HEK293T (cell line): ENCODE data around the gene PMF1.

Experiments
- CTCF ChIA-PET: fragments of 350-600 bp; formaldehyde crosslinking; extraction: SDS; loops from one replicate; lab custom pipeline; 2021; ENCODE audit warnings: antibody characterized with exemption, inconsistent platforms; lab: Yijun Ruan, JAX
- POLR2A ChIA-PET: fragments of 350-600 bp; formaldehyde crosslinking; extraction: SDS; loops from one replicate; lab custom pipeline; 2020; ENCODE audit warnings: antibody characterized with exemption, inconsistent platforms; lab: Yijun Ruan, JAX
- DNase-seq: peaks from one replicate; pipeline ENCODE4 v3.0.0; 2012; ENCODE audit warnings: mixed read lengths; ENCODE audit errors: extremely low spot score
- ARNT ChIP-seq: fragments of 450-650 bp; IDR thresholded peaks from 2 replicates; pipeline ENCODE4 v1.6.1; 2017; ENCODE audit warnings: mild to moderate bottlenecking
- BHLHE40 ChIP-seq: fragments of 450-650 bp; IDR thresholded peaks from 2 replicates; pipeline ENCODE4 v1.6.1; 2016; ENCODE audit warnings: mild to moderate bottlenecking, moderate library complexity, borderline replicate concordance
- ELF4 ChIP-seq: fragments of 450-650 bp; IDR thresholded peaks from 2 replicates; pipeline ENCODE4 v1.6.1; 2017; ENCODE audit warnings: antibody characterized with exemption
- FOXA1 ChIP-seq: fragments of 450-650 bp; IDR thresholded peaks from 2 replicates; pipeline ENCODE4 v1.6.1; 2016; ENCODE audit warnings: mild to moderate bottlenecking
- FOXK2 ChIP-seq: fragments of 450-650 bp; IDR thresholded peaks from 2 replicates; pipeline ENCODE4 v1.6.1; 2016; ENCODE audit warnings: mild to moderate bottlenecking
- FOXM1 ChIP-seq: fragments of 450-650 bp; IDR thresholded peaks from 2 replicates; pipeline ENCODE4 v1.6.1; 2017; ENCODE audit warnings: mild to moderate bottlenecking, borderline replicate concordance
- HDGF ChIP-seq: fragments of 450-650 bp; IDR thresholded peaks from 2 replicates; pipeline ENCODE4 v1.6.1; 2017; ENCODE audit warnings: antibody characterized with exemption, borderline replicate concordance
- L3MBTL2 ChIP-seq: fragments of 450-650 bp; conservative IDR thresholded peaks from 2 replicates; pipeline ENCODE4 v1.6.1; 2016; ENCODE audit warnings: mild to moderate bottlenecking
- LEF1 ChIP-seq: fragments of 450-650 bp; IDR thresholded peaks from 2 replicates; pipeline ENCODE4 v1.6.1; 2017; ENCODE audit warnings: mild to moderate bottlenecking, borderline replicate concordance
- NFRKB ChIP-seq: fragments of 450-650 bp; IDR thresholded peaks from 2 replicates; pipeline ENCODE4 v1.6.1; 2016; ENCODE audit warnings: mild to moderate bottlenecking, moderate library complexity
- SP1 ChIP-seq: fragments of 450-650 bp; IDR thresholded peaks from 2 replicates; pipeline ENCODE4 v1.6.1; 2017
- SUZ12 ChIP-seq: fragments of 450-650 bp; IDR thresholded peaks from 2 replicates; pipeline ENCODE4 v1.6.1; 2016; ENCODE audit warnings: mild to moderate bottlenecking
- TARDBP ChIP-seq: fragments of 450-650 bp; IDR thresholded peaks from 2 replicates; pipeline ENCODE4 v1.6.1; 2016
- ZNF384 ChIP-seq: fragments of 450-650 bp; IDR thresholded peaks from 2 replicates; pipeline ENCODE4 v1.6.1; 2016
- TF ChIP-seq, protein P1 (sequence below): fragments of 450-650 bp; IDR thresholded peaks from 2 replicates; pipeline ENCODE4 v1.6.1; 2016

Gene PMF1

DNA sequence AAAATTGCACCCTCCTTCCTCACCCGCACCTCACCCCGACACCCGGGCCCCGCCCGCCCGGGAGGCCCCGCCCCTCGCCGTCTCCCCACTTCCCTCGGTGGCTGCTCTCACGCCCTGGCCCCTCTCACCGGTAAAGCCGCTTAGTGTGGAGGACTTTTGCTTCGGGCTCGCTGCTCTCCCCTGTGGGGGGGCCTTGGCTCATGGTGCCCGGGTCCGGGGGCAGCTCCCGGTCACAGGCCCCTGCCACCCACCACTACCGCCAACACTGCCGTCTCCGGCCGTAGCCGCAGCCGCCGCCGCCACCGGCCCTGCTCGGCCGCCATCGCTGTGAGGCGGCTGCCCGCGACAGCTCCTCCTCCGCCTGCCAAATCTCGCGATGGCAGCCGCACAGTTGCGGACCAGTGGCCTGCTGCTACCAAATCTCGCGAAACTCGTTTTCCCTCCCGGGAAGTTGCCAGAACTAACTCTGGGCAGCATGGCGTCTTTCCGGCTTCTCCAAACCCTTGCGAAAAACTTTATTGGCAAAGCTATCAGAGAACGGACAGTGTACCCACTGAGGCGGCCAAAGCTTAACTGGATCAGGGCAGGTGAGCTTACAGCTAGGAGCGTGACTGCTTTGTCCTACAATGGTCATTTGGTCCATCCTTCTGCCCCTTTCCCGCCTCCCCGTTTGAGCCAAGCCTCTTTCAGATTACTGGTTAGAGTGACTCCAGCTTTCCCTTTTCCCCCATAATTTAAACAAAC lies 69.8 kb downstream of the PMF1 start, which contains the start of gene SMG5:
Gene SMG5, minus strand, starts transcription at position 347 of the 744 bp plus-strand sequence. Its CDS starts 145 bp downstream, at position 202.
- ChIA-PET CTCF (interaction anchor here (1.4 kb wide), 1 partner anchor 77 kb away, joined by 5 read pairs; no protein-coding TSS in a partner anchor), POLR2A (interaction anchor here (0.6 to 5.7 kb wide), 29 partner anchors 9 to 219 kb away, joined by 3 to 71 read pairs (median 4); partner anchors contain the start of genes CCT3, GLMP, PMF1 and SLC25A44)
- peak; percentile 100 for DNase-seq
- TF ChIP-seq NFRKB = peak; percentile 93
- no peak for TF ChIP-seq HDGF
- TF ChIP-seq ZNF384 = peak; percentile 64; the same call in 1 of the 2 replicates
- peak; percentile 83; the same call in 1 of the 2 replicates for TF ChIP-seq SP1
- 0 out of 2 replicates have a peak, but pooled peaks have one; percentile 35 for TF ChIP-seq L3MBTL2
- TF ChIP-seq ELF4 = peak; percentile 82
- TF ChIP-seq, protein P1, sequence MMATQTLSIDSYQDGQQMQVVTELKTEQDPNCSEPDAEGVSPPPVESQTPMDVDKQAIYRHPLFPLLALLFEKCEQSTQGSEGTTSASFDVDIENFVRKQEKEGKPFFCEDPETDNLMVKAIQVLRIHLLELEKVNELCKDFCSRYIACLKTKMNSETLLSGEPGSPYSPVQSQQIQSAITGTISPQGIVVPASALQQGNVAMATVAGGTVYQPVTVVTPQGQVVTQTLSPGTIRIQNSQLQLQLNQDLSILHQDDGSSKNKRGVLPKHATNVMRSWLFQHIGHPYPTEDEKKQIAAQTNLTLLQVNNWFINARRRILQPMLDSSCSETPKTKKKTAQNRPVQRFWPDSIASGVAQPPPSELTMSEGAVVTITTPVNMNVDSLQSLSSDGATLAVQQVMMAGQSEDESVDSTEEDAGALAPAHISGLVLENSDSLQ = no peak

DNA sequence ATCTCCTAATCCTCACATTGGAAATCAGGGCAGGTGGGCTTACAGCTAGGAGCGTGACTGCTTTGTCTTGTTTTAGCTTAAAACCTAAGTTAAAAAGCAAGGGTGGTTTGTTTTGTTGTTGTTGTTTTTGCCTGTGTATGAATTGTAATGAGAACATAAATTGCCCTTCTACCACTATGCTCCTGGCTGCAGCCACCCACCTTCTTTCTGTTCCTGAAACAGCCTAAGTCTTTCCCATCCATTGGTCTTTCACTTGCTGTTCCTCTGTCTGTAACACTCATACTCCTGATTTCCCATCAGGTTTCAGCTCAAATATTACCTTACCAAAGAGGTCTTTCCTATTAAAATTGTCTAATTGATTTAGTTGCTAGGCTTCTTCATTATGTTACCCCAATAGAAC lies 70.7 kb downstream of the PMF1 start:
- TF ChIP-seq SP1 = no peak
- TF ChIP-seq FOXM1 = no peak
- TF ChIP-seq TARDBP = no peak
- TF ChIP-seq HDGF = no peak
- TF ChIP-seq, protein P1 = no peak
- no peak for TF ChIP-seq L3MBTL2
- no peak for TF ChIP-seq FOXK2
- CTCF ChIA-PET = interaction anchor here (0.6 to 1.4 kb wide), 4 partner anchors 11 to 76 kb away, joined by 3 to 5 read pairs (median 4); no protein-coding TSS in a partner anchor
- POLR2A ChIA-PET = interaction anchor here (0.8 to 5.7 kb wide), 18 partner anchors 8 to 218 kb away, joined by 3 to 71 read pairs (median 4); partner anchors contain the start of genes CCT3, GLMP, PMF1 and SLC25A44
- no peak for DNase-seq

DNA sequence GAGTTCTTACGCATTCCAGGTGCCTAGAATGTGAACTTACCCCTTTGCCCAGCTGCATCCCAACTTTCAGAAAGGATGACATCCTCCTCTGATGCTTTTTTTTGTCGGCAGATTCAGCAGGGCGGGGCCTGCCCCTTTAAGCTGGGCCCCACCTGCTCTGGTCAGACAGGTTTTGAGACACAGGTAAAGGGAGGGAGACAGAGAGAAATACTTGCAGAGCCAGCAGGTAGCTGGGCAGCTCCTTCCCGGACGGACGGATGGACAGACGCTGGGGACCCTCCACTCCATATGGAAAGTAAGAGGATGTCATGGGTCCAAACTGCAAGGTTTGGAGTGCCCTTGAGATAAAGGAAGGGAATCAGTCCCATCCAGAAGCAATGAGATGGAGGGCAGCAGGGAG lies 71.3 kb downstream of the PMF1 start, which contains the start of gene TMEM79:
Gene TMEM79, plus strand, starts transcription at position 214 of the 400 bp plus-strand sequence. CDS start 902 bp downstream, outside the sequence.
- no peak for DNase-seq
- TF ChIP-seq, protein P1 = no peak
- TF ChIP-seq ARNT = no peak
- TF ChIP-seq L3MBTL2 = no peak
- no peak for TF ChIP-seq SP1
- no peak for TF ChIP-seq ELF4
- ChIA-PET POLR2A (interaction anchor here (1.3 to 5.7 kb wide), 4 partner anchors 12 to 79 kb away, joined by 3 to 71 read pairs (median 25); partner anchors contain the start of genes GLMP, PMF1 and VHLL), CTCF (interaction anchor here (0.6 kb wide), 2 partner anchors 11 to 29 kb away, joined by 3 to 4 read pairs; no protein-coding TSS in a partner anchor)

DNA sequence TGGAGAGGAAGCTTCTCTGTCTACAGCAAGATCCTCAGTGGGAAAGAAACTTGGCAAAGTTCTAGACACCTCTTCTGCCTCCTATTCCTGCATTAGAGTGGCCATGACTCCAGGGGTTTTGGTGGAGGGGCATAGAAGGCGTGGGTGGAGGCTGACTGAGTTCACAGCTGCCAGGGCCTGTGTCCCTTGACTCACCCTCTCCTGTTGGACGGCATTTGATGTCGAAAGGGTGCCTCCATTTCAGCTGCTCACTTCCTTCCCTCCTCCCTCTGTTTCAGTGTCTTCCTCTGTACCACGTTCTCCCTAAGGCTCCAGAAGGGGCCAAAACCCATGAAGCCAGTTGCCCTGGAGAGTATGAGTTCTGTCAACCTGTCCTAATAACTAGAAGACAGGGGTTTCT lies 72.0 kb downstream of the PMF1 start:
- no peak for TF ChIP-seq BHLHE40
- no peak for TF ChIP-seq ELF4
- no peak for TF ChIP-seq SUZ12
- no peak for TF ChIP-seq TARDBP
- TF ChIP-seq FOXA1 = no peak
- TF ChIP-seq L3MBTL2 = no peak
- no peak for TF ChIP-seq LEF1
- ChIA-PET POLR2A (interaction anchor here (3.7 to 5.7 kb wide), 2 partner anchors 13 kb away, joined by 34 to 71 read pairs; partner anchors contain the start of genes GLMP and VHLL), CTCF (no interaction called here)
- no peak for DNase-seq

DNA sequence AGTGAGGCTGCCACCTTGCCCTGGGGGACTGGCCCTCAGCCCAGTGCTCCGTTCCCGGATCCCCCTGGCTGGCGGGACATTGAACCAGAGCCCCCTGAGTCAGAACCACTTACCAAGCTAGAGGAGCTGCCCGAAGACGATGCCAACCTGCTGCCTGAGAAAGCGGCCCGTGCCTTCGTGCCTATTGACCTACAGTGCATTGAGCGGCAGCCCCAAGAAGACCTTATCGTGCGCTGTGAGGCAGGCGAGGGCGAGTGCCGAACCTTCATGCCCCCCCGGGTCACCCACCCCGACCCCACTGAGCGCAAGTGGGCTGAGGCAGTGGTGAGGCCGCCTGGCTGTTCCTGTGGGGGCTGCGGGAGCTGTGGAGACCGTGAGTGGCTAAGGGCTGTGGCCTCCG lies 72.6 kb downstream of the PMF1 start:
- POLR2A ChIA-PET = interaction anchor here (0.6 to 5.7 kb wide), 2 partner anchors 12 to 34 kb away, joined by 3 to 71 read pairs; partner anchors contain the start of genes GLMP and VHLL

More for the DNA sequence above, 72.6 kb downstream of the PMF1 start:
- no peak for DNase-seq
- TF ChIP-seq SUZ12 (no peak), ZNF384 (no peak), TARDBP (no peak), BHLHE40 (no peak)
- TF ChIP-seq, protein P1 = no peak
- CTCF ChIA-PET = no interaction called here
